ENCODE measurements around the gene HEMGN.
"Not testable (repeated sequence)": the region's sequence is repeated elsewhere in the genome, so short reads cannot be mapped to it uniquely, and the experiment has no call there.

The HEMGN gene, protein sequence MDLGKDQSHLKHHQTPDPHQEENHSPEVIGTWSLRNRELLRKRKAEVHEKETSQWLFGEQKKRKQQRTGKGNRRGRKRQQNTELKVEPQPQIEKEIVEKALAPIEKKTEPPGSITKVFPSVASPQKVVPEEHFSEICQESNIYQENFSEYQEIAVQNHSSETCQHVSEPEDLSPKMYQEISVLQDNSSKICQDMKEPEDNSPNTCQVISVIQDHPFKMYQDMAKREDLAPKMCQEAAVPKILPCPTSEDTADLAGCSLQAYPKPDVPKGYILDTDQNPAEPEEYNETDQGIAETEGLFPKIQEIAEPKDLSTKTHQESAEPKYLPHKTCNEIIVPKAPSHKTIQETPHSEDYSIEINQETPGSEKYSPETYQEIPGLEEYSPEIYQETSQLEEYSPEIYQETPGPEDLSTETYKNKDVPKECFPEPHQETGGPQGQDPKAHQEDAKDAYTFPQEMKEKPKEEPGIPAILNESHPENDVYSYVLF

DNA sequence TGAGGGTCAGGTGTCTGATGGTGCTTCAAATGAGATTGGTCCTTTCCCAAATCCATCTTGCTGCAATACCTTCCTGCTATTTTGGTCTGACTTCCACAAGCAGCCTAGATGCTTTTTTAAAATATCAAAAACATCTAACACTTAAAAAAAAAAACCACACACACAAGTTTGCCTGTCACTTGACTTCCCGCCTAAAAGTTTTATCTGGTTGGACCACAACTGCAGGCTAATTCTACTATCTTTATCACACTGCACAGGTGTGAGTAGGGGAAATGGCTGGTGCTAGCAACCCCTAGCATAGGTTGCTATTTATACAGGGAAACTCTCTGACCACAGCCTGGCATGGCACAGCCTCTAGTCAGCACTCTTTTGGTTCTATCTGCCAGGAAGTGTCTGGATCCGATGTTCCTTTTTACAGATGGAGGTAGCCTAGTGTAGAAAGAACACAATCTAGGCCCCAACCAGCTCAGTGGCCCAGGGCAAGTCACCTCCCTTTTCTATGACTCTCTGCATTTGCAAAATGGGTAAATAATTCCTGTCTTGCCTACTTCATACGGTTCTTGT lies at the start of gene HEMGN:
HEMGN (minus strand) TSS at position 92 of the 564 bp plus-strand sequence; CDS start at position 56, 36 bp downstream.
- DNase-seq: no peak

DNA sequence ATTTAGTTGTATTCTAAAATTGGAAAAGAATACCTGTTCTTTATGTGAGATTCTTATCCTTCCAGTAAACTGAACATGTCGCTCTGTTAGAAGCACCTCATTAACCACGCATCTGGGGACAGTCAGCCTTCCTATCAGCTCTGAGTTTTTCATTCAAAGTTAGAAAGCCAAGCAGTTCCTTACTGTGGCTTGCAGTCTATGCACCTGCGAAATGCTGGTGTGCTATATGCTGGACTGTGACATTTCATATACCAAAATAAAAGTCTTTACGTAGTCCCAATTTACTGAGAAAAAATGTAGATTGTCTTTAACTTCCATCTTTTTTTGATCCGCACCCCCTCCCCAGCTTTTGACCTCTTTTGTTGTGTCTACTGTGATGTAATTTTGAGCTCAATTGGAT lies 49.5 kb upstream of the HEMGN start:
- no peak for DNase-seq

DNA sequence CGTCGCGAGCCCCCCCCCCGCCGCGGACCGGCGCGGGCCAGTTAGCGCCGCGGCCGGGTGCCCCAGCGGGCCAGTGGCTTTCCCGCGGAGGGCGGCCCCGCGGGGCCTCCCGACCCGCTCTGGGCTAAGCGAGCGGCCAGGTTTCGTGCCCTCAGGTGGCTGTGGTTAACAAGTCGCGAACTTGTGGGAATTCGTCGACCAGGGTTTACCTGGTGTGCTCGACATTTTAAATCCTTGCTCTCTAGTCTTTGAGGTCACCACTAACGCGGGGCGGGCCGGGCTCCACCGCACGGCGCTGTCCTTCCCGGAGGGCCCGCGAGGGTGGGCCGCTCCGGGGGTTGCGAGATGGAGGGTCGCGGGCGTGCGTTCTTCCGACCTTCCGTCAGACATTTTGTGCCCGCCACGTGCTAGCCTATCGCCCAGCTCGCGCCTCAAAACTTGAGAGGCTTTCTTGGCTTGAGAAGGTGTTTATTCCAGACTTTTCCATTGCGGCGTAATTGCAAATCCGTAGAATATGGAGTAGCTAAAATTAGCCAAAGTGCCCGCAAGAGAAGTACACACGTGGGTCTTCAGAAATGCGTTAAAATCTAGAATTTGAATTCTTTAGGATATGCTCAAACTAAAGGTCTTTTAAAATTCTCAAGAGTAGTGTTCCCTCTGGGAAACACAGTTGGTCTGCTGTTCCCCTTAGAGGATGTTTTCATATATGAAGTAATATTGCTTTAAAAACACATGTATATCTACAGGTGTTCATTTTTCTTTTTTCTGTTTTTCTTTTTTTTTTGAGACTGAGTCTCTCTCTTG lies 47.3 kb upstream of the HEMGN start:
- DNase-seq: peak; percentile 39

DNA sequence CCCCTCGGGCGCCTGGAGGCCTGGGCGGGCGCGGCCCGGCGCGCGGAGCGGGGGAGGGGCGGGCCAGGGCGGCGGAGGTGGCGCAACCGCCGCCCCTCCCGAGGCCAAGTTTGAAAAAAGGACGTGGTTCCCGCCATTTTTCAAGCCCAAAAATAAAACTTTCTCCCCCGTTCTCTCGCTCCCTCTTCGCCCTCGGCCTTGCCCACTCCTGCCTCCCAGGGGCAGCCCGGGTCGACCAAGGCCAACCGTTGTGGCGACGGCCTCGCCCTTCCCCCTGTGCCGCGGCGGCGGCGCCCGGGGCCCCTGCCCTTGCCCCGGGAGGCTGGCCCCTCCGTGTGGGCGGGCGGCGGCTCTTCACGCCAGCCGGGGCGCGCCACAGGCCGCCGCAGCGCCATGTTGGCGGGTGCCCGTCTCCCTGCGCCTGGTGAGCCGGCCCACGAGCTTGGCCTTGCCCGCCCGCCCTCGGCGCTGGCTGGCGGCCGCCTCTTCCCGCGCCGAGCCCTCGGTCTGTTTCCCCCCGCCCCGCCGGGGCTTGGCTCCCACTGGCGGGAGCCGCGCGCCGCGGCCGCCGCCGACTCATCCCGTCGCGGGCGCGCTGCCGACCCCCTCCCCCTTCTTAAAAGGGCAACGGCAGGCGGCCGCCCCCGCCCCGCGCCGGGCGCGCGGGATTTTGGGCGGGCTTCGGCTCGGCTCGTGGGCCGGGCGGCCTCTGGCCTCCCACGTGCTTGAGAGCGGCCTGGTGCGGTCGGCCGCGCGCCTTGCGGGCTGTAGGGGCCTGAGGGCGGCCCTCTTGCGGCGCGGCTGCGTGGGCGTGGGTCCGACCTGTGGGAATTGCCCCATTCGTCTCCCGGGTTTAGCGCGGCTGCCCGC lies 46.5 kb upstream of the HEMGN start:
- peak; percentile 43 for DNase-seq

DNA sequence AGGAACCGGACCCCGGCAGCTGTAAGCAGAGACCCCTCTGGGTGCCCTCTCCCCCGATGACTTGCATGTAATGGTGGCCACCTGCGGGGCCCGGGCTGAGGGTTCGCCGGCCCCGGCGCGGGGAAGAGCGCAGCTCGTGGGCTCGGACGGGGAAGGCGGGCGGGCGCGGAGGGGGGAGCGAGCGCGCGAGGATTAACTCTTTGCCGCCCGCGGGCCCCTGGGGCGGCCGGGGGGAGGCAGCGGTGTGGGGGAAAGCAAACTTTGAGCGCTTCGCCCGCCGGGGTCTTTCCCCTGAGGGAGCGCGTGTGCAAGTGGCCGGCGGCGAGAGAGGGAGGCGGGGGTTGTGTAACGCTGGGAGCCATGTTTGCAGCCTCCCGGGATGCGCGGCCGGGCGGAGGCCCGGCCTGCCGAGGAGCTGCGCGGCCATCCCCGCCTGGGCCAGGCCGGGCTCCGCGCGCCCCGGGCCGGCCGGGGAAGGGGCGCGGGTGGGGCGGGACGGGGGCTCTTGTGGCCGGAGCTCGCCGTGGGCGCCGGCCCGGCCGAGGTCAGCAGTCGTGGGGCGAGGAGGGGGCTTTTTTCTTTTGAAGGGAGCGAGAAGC lies 45.7 kb upstream of the HEMGN start:
- no peak for DNase-seq

DNA sequence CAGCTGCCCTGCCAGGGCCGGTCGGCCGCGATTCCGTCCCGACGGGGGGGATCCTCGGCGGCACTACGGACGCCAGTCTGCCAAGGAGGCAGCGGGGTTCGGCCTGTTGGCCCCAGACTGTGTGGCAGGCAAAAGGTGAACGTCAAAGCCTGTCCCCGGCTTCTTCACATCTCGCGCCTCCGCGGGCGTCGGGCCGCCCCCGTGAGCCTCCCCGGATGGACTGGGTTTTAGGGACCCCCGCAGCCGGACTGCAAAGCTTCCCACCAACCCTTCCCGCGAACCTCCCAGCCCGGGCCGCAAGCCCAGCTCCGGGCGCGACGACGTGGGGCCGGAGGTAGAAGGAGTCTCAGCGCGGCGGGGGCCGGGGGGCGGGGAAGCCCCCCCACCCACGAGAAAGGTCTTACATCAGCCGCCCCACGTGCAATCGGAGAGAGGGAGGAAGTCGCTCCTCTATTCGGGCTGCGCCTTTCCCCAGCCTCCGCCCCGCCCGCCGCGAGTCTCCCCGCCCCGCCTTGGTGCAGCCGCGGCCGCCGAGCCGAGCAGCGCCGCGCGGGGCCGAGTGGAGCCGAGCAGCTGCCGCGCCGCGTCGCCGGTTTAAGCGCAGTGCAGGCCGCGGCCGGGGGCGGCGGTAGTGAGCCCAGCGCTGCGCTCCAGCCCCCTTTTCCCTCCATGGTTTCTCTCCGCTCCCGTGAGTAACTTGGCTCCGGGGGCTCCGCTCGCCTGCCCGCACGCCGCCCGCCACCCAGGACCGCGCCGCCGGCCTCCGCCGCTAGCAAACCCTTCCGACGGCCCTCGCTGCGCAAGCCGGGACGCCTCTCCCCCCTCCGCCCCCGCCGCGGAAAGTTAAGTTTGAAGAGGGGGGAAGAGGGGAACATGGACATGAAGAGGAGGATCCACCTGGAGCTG lies 45.0 kb upstream of the HEMGN start, which contains the start of gene ANP32B:
ANP32B (plus strand) TSS at position 659 of the 906 bp plus-strand sequence; CDS start at position 874, 215 bp downstream.
- DNase-seq: peak; percentile 82

DNA sequence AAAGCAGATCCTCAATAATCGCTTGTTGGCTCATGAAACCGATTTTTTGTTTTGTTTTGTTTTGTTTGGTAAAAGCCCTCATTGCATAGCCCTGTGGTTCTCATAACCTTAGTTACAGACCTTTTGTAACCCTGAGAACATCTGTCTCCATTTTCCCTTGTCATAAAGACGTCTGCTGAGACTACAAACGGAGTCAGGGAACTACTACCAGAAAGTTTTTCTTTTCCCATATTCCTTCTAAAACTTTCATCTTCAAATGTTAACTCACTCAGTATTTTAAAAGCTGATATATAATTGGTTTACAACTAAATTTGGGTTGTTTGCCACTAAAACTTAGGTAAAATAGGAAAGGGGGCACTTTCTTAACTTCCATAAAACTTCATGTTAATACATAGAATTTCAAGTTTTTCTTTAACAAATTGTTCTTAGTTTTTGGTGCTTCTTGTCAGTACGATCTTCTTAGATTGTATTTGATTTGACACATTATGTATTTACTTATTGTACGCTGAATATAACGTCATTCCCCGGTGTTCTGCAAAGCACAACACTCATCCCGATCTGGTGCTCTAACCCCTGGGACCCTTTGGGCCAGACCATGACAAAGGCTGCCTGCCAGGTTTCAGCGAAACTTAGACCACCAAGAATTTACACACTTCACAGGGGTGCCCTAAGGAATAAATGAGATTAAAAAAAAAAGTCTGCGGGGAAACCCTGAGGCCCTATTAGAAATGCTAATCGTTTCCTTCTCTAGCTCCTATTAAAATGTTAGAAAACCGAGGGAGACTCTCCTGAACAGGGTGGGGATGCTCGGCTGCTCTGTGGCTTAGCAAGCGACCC lies 44.1 kb upstream of the HEMGN start:
- no peak for DNase-seq

DNA sequence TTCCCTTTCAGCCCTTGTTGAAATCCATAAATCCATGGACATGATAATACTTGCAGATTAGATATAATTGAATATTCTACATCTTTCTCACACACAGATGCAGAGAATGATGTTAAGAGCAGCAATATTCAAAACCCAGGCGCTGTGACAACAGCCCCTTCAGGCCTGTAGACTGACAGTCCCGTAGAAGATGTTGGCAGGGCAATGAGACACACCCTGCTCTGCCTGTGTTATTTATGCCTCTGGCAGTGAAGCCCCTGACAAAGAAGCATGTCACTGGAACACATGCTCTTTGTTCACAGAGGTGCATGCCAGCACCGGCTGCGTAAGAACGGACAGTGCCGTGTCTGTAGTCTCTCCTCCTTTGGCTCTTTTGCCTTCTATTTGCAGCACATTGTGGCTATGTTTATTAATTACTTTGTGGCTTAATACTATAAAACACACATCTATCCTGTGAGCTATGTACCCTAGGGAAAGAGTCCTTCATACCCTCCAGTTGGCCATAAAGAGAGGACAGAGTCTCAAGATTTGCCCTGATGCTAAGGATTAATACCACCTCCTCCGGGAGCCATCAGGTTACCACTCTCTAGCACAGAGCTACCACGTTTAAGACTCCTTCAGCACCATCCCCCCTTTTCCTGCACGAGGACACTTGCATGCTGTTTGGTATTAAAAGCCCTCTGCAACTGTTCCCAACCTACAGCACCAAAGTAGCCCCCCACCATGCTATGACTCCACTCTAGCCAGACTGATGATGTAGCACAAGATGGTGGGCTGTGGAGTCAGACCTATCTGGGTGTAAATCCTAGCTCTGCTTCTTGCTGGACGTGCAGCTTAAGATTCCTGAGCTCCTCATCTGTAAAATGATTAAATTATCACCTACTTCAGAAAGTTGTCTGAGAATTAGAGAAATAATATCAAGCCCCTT lies 43.2 kb upstream of the HEMGN start:
- no peak for DNase-seq

DNA sequence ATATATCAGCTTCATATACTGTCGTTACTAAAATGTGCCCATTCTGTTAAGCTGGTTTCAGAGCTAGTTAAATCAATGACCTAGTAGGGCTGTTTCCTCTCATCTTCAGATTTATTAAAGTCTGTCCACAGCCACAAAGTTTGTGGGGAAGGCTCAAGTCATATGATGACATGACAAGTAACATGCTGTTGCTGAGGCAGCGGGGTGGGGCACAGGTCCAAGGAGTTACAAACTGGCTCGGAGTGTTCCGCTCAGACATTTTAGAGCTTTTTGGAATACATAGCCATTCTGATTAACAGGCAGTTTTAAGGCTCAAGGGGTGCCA lies 42.5 kb upstream of the HEMGN start:
- no peak for DNase-seq

DNA sequence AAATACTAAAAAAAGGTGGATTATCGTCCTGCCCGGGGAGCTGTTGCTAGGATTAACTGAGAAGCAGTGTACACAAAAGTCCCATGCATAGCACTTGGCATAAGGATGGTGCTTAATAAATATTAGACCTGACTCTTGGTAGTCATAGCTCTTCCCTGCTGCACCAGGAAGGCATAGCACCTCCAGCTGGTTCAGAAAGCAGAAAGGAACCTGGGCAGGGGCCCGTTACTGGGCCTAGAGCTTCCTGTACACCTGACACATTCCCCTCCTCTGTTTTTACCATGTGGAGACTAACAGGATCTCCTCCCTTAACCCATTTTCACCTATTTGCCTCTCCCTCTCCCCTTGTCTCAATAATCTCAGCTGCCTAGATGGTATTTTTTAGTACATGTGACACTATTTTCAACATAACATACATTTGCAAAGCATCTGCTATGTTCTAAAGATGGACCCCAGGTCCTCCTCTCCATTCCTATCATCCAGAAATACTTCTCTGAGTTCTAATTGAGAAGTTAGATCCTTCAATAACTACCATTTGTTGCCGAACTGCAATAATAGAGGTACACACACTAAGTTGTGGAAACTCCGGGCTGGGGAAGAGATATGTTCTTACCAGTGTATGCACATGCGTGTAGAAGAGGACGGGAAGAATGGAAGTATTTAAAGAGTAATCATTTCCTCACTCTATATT lies 42.0 kb upstream of the HEMGN start:
- no peak for DNase-seq

DNA sequence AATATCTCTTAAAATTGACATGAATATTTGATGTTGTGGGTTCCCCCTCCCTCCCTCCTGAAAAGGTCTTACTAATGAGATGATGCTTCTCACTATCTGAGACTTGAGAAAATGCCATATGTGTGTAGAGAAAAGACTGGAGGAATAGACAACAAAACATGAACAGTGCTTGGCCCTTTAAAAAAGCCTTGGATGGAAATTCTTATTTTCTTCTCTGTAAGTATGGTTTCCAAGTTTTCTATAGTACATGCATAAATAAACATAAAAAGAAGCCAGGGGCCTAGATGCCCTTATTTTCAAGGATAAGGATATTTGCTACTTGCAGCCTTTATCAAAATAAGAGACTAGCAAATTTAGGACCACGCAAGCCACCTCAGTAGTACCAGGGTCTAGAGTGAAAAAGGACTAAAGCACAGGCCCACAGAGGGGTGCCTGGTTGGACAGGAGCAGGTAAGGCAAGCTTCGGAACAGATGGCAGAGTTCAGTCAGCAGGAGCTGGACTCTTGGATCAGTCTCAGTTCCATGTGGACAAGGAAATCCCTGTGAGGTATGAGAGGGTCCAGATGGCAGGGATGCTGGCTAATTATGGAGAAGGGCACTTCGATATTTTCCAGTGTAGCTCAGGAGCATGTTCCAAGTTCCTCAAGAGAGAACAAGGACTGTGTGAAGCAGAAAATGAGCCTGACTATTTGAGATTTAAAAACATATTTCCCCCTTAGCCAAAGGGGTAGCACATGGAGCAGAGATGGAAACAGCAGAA lies 40.6 kb upstream of the HEMGN start:
- DNase-seq: no peak

DNA sequence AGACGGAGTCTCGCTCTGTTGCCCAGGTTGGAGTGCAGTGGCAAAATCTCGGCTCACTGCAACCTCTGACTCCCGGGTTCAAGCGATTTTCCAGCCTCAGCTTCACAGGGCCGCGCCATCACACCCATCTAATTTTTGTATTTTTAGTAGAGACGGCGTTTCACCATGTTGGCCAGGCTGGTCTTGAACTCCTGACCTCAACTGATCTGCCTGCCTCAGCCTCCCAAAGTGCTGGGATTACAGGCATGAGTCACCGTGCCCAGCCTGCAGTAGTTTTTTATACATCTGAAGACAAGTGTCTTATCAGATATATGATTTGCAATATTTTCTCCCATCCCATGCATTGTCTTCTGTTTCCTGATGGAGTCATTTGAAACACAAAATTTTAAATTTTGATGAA lies 38.7 kb upstream of the HEMGN start:
- DNase-seq: not testable (repeated sequence)

DNA sequence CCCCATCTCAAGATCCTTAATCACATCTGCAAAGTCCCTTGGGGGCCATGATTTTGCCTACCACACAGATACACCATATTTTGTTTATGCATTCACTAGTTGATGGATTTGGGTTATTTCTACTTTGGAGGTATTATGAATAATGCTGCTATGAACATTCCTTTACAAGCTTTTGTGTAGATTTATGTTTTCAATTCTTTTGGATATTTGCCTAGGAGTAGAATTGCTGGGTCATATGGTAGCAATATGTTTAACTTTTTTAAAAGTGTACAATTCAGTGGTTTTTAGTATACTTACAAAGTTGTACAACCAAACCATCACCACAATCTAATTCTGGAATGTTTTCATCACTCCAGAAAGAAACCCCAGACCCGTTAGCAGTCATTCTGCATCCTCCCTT lies 37.4 kb upstream of the HEMGN start:
- no peak for DNase-seq

DNA sequence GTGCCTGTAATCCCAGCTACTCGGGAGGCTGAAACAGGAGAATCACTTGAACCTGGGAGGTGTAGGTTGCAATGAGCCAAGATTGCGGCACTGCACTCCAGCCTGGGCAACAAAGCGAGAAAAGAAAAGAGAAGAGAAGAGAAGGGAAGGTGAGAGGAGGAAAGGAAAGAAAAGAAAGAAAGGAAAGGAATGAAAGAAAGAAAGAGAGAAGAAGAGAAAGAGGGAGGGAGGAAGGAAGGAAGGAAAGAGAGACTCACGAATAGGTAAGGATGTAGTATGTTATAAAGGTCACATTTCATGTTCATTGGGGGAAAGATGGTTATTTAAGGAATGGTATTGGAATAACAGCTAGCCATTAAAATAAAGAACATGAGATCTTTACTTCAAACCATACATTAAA lies 34.8 kb upstream of the HEMGN start:
- no peak for DNase-seq

DNA sequence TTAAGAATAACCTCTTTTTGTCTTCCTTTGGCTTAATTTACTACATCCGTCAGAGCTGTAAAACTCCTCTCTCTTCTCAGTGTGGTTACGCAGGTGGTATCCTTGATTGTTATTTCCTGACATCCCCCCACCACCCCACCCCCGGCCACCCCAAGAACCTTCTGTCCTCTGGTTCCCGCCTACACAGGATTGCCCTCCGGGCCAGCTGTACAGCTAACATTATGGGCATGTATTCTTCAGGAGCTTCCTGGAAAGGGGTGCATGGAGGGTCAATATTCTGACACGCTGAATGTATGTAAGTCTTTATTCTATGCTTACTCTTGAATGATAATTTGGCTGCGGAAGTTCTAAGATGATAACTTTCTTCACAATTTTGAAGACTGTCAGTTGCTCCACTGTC lies 32.2 kb upstream of the HEMGN start:
- no peak for DNase-seq

DNA sequence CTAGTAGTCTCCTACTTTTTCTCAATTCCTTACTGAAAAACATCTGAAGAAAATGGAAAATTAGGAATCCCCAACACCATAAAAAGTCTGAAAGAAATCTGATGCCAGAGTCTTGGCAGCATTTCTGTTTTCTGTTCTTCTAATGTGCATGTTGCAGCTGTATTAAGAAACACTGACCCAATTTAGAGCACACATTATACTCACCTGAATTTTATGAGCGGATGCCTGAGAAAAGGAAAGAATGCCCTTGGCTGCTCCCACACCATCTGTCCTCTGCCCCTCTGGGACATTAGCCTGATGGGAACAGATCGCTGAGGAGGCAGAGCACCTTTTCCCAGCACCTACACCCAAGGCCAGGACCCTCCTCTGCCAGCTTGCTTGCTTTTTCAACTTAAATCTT lies 31.0 kb upstream of the HEMGN start:
- no peak for DNase-seq

DNA sequence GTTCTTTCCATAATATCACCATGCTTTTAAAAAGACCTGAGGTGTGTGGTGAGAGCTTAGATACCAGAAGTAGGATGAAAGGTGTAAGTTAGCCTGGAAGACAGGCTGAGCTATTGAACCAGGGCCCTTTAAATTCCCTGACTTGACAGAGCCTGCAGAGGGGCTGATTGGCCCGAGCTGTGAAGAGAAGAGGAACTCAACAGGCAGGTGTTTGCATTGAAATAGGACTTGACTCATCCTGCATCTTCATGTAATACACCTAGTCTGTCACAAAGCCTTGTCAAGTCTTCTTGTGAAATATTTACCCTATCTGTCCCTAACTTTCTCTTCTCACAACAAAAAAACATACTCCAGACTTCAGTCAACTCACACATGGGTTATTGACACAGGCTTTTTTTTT lies 28.5 kb upstream of the HEMGN start:
- DNase-seq: no peak

DNA sequence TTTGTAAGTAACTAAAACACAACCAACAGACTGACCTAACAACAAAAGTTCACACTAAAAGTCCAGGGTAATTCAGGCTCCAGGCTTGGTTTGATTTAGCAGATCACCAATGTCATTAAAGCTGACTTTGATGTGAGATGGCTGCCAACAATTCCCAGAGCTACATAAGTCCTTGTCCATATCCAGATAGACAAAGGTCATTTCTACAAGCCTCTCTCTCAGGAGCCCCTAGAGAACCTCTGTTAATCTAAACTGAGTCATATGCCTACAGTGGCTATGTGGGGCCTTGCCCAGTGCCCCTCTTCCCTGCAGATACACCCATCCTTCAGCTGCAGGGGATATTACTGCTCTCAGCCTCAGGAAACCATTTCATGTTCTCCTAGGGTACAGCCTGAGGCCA lies 26.9 kb upstream of the HEMGN start:
- no peak for DNase-seq

All from NCI-H2029 (cell line).